HG03439 (cell line): ENCODE data around the gene TFE3.

Source experiments
- ATAC-seq: cut with Tn5 transposase; IDR thresholded peaks from one replicate; pipeline ENCODE4 v1.9.1; 2021; ENCODE audit warnings: mild to moderate bottlenecking, moderate library complexity; ENCODE audit not compliant: unreplicated experiment

TFE3 gene

DNA sequence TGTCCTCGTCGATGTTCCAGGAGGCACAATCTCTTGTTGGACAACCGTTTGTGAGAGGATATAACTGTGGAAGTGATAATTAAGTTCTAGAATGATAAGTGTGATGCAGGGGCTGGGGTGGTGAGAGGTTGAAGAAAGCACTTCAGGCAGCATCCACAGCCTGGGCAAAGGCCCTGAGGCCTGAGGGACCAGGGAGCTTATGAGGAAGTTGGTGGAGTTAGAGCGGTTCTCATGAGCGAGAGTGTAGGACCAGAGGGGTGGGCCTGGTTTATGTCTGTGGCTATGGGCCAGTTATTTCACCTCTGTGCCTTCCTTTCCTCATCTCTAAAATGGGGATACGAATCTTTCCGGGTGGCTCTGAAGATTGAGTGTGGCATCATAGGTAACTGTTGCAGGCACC lies 18.3 kb upstream of the TFE3 start:
- ATAC-seq, result no peak

DNA sequence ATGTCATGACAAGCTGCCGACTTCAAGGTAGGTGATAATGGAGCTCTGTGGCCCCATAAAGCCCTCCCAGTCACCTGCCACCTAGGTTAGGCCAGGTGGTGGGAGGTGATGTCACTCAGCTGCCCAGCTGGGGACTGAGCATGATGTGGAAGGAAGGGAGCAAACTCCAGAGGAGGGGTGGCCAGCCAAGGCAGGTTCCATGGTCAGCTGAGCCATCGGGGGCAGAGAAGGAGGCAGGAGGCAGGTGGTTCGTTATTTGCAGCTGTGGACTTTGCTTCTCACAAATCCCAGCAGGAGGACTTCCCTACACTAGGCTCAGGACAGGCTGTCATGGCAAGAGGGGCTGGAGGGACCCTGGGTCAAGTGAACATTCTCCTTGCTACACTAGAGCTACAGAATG lies 17.8 kb upstream of the TFE3 start:
- ATAC-seq, result no peak

DNA sequence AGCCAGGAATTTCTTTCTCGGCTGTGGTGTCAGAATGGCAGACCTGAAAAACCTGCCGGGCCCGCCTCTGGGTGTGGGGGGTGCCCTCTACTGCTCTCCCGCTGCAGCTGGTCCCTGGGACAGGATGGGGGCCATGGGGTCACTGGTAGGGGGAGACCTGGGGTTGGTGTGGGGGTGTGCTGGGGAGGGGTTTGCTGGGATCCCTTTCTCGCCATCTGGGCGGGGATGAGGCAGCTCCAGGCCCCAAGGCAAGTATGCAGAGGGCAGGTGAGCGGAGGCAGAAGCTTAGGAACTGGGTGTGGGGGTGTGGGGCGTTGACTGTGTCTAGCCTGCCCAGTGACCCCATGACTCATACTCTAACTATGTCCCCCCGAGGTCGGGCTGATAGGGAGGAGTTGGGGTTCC lies 16.5 kb upstream of the TFE3 start:
- ATAC-seq, result no peak

DNA sequence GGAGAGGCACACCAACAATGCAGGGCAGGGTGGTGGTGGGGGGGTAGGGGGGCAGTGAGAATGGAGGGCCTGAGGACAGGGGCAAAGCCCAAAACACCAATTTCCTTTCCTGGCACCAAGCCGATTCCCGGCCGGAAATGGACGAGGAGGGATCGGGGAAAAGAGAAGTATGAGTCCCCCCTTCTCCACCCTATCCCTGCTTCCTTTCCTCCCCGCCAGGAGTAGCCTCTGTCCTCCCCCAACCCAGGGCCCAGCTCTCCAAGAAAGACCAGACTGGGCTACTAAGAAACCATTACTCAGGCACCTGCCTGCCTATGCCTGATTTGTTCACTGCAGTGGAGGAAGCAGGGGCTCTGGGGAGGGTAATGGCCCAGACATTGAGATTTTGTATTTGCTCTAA lies 16.0 kb upstream of the TFE3 start:
- ATAC-seq, result no peak

- no peak for ATAC-seq
Measured at GRCh38 chrX:49058794-49059193, 15.6 kb upstream of the TFE3 start, which contains the start of gene CCDC120. Gene CCDC120 (plus strand): TSS chrX:49058999. CDS start chrX:49062042, 3,043 bp downstream.

- ATAC-seq, result no peak
Measured at GRCh38 chrX:49054073-49054762, 11.1 kb upstream of the TFE3 start.

- no peak for ATAC-seq
Measured at GRCh38 chrX:49053223-49054072, 10.3 kb upstream of the TFE3 start.

GRCh38 chrX:49043987-49044281 lies 777 bp upstream of the TFE3 start:
- ATAC-seq, result no peak

DNA sequence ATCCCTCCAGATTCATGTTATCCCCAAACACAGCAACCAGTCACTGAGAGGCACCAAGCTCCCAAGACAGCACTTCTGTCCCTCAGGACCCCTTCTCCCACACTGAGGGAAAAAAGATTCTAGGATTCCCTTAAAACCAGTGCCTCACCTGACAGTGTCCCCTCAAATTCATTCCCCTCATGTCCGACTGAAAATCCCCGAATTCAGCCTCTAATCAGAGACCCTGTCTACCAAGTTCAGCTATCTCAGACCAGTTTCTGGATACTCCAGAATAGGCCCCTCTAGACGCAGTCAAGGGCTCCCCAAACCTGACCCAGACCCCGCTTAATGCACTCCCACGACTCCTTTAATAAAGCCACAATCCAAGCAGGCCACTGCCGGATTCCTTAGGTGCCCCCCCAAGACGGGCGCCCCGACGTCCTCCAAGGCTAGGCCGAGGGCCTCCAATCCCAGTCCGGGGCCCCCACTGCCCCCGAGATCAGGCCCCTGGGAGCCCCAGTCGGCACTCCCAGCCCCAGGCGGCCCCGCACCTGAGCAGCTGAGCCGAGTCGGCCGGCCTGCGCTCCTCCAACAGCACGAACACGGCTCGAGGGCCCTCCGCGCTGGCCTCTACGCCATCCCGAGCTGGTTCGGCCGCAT lies 457 bp downstream of the TFE3 start:
- no peak for ATAC-seq

DNA sequence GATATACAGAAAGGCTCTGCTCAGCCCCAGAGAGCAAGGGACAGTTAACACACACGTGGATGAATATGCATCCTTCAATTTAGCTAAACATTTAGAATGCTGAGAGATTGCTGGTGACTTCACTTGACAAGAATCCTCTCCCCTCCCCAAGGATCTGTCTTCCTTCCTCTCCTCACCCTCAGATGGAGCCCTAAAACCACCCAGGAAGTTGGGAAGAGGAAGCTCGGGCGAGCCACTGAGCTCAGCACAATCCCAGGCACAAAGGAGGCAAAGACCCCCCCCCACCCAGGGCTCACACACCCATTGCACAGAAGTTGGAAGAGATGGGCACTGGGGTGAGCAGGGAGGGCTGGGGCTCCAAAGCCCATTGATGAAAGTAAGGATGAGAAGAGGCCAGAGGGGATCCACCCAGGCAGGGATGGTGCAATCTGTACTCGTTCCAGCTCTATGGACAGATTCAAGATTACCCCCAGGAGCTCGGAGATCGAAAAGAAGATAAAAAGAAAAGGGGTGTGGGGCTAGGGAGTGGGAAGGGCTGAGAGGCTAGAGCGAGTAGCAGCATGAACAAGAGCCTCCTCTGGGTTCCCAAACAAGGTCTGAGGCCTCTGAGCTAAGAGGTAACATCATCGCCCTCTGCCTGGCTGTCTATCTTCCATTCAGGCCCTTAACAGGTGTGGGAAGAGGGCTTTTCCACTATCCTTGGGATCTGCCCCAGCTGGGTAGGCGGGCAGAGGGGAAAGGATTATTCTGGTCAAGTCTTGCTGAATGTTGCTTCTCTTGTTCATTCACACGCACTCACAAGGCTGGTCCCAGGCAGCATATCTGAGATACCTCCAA lies 1.2 kb downstream of the TFE3 start:
- no peak for ATAC-seq

GRCh38 chrX:49040376-49040955 lies 2.7 kb downstream of the TFE3 start:
- no peak for ATAC-seq

- no peak for ATAC-seq
Measured at GRCh38 chrX:49039598-49040375, 3.4 kb downstream of the TFE3 start.

- ATAC-seq, result no peak
Measured at GRCh38 chrX:49037883-49038475, 5.2 kb downstream of the TFE3 start.

DNA sequence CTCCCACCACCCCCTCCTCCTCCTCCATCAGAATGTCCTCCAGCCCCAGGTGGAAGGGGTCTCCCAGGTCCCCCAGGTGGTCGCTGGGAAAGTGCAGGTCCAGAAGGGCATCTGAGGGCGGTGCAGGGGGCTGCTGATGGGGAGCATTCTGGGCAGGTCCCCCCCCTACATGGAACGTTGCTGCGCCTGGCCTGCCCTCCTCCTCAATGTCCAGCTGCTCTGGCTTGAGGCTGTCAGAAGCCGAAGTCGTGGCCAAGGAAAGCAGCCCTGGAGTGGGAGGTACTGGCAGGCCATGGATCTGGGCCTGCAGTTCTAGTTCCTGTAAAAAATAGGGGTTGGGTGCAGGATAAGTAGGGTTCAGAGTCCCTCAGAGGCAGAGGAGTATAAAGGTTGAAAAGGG lies 12.9 kb downstream of the TFE3 start:
- ATAC-seq, result no peak

DNA sequence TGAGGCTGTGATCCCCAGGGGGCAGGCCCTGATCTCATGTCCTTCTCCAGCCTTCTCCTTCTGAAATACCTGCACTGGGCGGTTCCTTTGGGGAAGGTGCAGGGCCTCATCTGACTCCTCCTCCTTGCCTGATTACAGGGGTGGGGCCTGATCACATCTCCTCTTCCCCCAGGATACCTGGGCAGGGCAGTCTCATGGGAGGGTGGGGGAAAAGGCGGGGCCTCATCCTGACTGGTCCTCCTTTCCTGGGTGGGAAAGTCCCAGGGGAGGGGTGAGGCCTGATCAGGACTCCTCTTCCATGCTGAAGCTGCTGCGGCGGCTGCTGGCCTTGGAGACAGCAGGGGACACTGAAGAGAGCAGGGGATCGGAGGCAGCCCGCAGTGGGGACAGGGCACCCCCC lies 13.3 kb downstream of the TFE3 start:
- no peak for ATAC-seq

DNA sequence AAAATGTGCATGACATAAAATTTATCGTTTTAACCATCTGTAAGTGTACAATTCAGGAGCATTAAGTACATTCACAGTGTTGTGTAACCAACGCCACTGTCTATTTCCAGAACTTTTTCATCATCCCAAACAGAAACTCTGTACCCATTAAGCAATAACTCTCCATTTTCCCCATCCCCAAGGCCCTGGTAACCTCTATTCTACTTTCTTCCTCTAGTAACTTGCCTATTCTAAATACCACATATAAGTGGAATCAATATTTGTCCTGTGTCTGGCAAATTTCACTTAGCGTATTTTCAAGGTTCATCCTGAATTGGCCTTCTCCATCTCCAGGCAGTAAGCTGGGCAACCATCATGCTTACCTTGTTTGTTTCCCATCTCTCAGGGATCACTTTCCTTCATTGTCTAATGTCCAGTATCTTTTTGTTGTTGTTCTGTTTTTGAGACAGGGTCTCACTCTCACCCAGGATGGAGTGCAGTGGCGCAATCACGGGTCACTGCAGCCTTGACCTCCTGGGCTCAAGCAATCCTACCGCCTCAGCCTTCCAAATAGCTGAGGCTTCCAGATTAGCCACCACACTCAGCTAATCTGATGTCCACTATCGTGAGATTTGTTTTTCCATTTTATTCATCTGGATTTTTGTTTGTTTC lies 23.4 kb downstream of the TFE3 start:
- no peak for ATAC-seq

DNA sequence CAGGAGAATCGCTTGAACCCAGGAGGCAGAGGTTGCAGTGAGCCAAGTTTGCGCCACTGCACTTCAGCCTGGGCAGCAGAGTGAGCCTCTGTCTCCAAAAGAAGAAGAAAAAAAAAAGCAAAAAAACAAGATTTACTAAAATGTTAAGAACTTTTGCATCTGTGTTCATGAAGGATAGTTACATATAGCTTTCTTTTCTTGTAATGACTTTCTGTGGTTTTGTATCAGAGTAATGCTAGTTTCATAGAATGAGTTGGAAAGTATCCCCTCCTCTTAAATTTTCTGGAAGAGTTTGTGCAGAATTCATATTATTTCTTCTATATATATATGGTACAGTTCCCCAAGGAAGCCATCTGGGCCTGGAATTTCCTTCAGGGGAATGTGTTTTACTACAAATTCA lies 24.1 kb downstream of the TFE3 start:
- ATAC-seq, result no peak

GRCh38 chrX:49003696-49004095 lies 39.5 kb downstream of the TFE3 start:
- ATAC-seq, result no peak
